ENCODE results near the gene CHST7.
"Not testable (repeated sequence)": the region's sequence is repeated elsewhere in the genome, so short reads cannot be mapped to it uniquely, and the experiment has no call there.

The CHST7 gene

DNA sequence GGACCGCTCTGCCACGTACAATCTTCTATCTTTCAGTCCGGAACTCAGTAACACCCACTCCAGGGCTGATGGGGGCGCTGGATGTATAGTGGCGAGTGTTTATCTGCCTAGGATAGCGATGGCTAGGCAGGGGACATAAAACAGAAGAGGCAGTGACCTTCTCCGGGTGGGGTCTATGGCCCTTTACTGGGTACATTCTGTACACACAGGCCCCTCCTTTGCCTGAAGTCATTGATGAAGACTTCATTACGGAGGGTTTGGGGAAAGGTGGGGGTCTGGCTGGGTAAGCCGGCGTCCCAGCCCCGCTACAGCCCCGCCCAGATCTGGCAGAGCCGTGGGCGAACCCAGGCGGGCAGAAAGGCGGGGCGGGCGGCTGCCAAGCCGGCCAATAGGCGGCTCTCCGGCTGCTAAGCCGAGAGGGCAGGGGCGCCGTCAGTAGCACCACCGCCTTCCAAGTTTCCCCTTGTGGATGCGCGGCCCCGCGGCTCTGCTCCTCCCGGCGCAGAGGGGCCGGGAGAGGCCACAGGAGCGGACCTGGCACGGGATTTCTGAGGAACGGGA lies at the start of gene CHST7:
CHST7 (plus strand) TSS at position 435 of the 561 bp plus-strand sequence. CDS start 167 bp downstream, outside the sequence.
- DNase-seq (ENCODE audit: low read depth) = no peak
- H3K4me3 ChIP-seq (ENCODE audit: low read depth, low read length) = peak within 1 kb of the TSS; percentile 48
- in situ Hi-C loops (cut with HindIII; ENCODE audit: low sequenced_read_pairs) = no loop called here
- TF ChIP-seq, protein P1, sequence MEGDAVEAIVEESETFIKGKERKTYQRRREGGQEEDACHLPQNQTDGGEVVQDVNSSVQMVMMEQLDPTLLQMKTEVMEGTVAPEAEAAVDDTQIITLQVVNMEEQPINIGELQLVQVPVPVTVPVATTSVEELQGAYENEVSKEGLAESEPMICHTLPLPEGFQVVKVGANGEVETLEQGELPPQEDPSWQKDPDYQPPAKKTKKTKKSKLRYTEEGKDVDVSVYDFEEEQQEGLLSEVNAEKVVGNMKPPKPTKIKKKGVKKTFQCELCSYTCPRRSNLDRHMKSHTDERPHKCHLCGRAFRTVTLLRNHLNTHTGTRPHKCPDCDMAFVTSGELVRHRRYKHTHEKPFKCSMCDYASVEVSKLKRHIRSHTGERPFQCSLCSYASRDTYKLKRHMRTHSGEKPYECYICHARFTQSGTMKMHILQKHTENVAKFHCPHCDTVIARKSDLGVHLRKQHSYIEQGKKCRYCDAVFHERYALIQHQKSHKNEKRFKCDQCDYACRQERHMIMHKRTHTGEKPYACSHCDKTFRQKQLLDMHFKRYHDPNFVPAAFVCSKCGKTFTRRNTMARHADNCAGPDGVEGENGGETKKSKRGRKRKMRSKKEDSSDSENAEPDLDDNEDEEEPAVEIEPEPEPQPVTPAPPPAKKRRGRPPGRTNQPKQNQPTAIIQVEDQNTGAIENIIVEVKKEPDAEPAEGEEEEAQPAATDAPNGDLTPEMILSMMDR (IDR thresholded peaks at IDR 0.05; ENCODE audit: low read depth, low read length, missing control alignments) = no peak

DNA sequence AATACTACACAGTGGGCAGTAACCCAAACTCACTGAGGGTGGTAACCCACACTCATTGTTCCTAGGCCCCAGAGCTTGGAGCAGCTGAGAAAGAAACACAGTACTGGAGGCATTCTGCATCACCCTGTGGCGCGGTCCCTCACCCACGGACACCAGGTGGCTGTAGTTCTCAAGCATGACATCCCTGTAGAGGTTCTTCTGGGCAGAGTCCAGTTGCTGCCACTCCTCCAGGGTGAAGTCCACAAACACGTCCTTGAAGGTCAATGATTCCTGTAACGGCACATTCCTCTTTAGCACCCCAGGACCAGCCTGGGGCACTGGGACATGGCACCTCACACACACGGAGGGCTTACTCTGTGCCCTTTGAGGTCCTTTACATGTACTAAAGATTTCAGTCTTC lies 44.9 kb upstream of the CHST7 start:
- H3K4me3 ChIP-seq (ENCODE audit: low read depth, low read length); in situ Hi-C loops (cut with HindIII; ENCODE audit: low sequenced_read_pairs); DNase-seq (ENCODE audit: low read depth): not testable (repeated sequence)

DNA sequence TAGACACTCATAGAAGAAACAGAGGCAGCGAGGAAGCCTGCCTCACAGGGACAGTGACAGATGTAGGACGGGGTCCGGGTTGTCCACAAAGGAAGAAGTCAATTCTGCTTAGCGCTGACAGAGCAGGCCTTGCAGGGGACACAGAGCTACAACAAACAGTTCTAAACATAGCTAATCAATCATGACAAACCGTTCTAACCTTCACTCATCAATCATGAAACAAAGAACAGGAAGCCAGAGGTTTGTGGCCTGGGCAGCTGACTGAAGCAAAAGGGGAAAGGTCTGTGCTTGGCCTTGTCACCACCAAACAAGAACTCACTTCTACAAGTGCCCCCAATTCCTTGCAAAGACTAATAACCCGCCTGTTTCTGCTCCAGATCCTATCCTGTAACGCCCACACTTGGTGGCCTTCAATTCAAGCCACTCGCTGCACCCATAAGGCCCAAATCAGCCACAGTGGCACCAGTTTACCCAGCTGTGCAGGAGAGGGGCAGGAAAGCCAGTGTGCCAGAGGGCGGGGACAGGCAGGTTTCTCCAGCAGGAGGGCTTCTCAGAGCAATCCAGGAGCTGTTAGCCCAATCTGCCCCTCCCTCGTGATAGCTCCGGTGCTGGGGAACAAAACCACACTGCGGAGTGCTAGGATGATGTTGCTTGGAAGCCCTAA lies 43.7 kb upstream of the CHST7 start:
- in situ Hi-C loops (cut with HindIII; ENCODE audit: low sequenced_read_pairs); DNase-seq (ENCODE audit: low read depth); H3K4me3 ChIP-seq (ENCODE audit: low read depth, low read length): not testable (repeated sequence)

GRCh38 chrX:46530404-46530908 lies 43.1 kb upstream of the CHST7 start:
- in situ Hi-C loops (cut with HindIII; ENCODE audit: low sequenced_read_pairs) = not testable (repeated sequence)

GRCh38 chrX:46531442-46531841 lies 42.1 kb upstream of the CHST7 start:
- TF ChIP-seq, protein P1 (IDR thresholded peaks at IDR 0.05; ENCODE audit: low read depth, low read length, missing control alignments) = no peak
- H3K4me3 ChIP-seq (ENCODE audit: low read depth, low read length) = no peak overlapping the region
- DNase-seq (ENCODE audit: low read depth) = no peak
- in situ Hi-C loops (cut with HindIII; ENCODE audit: low sequenced_read_pairs) = no loop called here

More at GRCh38 chrX:46530404-46530908, 43.1 kb upstream of the CHST7 start:
- not testable (repeated sequence) for H3K4me3 ChIP-seq (ENCODE audit: low read depth, low read length); DNase-seq (ENCODE audit: low read depth)

- no peak for DNase-seq (ENCODE audit: low read depth)
- H3K4me3 ChIP-seq (ENCODE audit: low read depth, low read length) = no peak overlapping the region
- TF ChIP-seq, protein P1 (IDR thresholded peaks at IDR 0.05; ENCODE audit: low read depth, low read length, missing control alignments) = no peak
- in situ Hi-C loops (cut with HindIII; ENCODE audit: low sequenced_read_pairs) = no loop called here
These were observed 30.1 kb upstream of the CHST7 start for GRCh38 chrX:46543441-46543840.

- DNase-seq (ENCODE audit: low read depth) = not testable (repeated sequence)
These were observed 29.0 kb upstream of the CHST7 start for GRCh38 chrX:46544527-46544926.

GRCh38 chrX:46545111-46546005 lies 28.2 kb upstream of the CHST7 start, which contains the start of gene ZNF674:
ZNF674 (minus strand) TSS chrX:46545421; CDS start chrX:46542087, 3,334 bp downstream.
- peak within 1 kb of the TSS; percentile 79 for H3K4me3 ChIP-seq (ENCODE audit: low read depth, low read length)
- TF ChIP-seq, protein P1 (IDR thresholded peaks at IDR 0.05; ENCODE audit: low read depth, low read length, missing control alignments) = peak; percentile 38
- peak; percentile 72 for DNase-seq (ENCODE audit: low read depth)
- in situ Hi-C loops (cut with HindIII; ENCODE audit: low sequenced_read_pairs) = no loop called here

More at GRCh38 chrX:46544527-46544926, 29.0 kb upstream of the CHST7 start:
- in situ Hi-C loops (cut with HindIII; ENCODE audit: low sequenced_read_pairs) = not testable (repeated sequence)
- H3K4me3 ChIP-seq (ENCODE audit: low read depth, low read length) = peak overlapping the region; percentile 79

Data from astrocyte of the cerebellum (primary cell).